LNCaP clone FGC (cell line): ENCODE results near the gene RIF1.

Experiments used
- DNase-seq: peaks from one replicate; pipeline ENCODE4 v3.0.0-alpha.2; 2011; ENCODE audit warnings: low read depth
- H3K4me3 ChIP-seq: 2 replicates; pipeline ENCODE4 v1.5.1; 2011; ENCODE audit warnings: mild to moderate bottlenecking, low read depth, low read length, control low read depth
- TF ChIP-seq, protein P1 (sequence below): IDR thresholded peaks from 2 replicates; pipeline ENCODE4 v1.5.1; 2012; ENCODE audit warnings: mild to moderate bottlenecking; ENCODE audit not compliant: control insufficient read depth, insufficient read depth; ENCODE audit errors: extremely low read depth

The RIF1 gene

DNA sequence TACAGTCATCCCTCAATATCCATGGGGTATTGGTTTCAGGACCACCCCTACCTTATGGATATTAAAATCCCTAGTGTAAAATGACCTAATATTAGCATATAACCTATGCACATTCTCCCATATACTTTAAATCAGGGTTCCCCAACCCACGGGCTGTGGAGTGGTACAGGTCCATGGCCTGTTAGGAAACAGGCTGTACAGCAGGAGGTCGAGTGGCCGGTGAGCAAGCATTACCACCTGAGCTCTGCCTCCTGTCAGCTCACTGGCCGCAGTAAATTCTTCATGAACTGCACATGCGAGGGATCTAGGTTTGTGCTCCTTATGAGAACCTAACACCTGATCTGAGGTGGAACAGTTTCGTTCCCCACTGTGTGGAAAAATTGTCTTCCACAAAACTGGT, 73.8 kb downstream of the RIF1 start:
- no peak for DNase-seq
- TF ChIP-seq, protein P1, sequence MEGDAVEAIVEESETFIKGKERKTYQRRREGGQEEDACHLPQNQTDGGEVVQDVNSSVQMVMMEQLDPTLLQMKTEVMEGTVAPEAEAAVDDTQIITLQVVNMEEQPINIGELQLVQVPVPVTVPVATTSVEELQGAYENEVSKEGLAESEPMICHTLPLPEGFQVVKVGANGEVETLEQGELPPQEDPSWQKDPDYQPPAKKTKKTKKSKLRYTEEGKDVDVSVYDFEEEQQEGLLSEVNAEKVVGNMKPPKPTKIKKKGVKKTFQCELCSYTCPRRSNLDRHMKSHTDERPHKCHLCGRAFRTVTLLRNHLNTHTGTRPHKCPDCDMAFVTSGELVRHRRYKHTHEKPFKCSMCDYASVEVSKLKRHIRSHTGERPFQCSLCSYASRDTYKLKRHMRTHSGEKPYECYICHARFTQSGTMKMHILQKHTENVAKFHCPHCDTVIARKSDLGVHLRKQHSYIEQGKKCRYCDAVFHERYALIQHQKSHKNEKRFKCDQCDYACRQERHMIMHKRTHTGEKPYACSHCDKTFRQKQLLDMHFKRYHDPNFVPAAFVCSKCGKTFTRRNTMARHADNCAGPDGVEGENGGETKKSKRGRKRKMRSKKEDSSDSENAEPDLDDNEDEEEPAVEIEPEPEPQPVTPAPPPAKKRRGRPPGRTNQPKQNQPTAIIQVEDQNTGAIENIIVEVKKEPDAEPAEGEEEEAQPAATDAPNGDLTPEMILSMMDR, result no peak
- H3K4me3 ChIP-seq, result no peak overlapping the region

GRCh38 chr2:151484100-151484499, 74.4 kb downstream of the RIF1 start:
- TF ChIP-seq, protein P1, result no peak
- no peak overlapping the region for H3K4me3 ChIP-seq
- no peak for DNase-seq

DNA sequence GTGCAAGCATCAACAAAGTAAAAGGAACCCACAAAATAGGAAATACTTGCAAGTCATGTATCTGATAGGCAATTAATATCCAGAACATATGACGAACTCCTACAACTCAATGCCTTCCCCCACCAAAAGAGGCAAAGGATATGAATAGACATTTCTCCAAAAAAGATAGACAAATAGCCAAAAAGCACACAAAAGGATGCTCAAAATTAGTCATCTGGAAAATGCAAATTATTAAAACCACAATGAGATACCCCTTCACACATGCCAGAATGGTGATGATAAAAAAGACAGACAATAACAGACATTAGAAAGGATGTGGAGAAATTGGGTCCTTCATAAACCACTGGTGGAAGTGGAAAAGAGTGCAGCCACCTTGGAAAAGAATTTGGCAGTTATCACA, 76.4 kb downstream of the RIF1 start:
- TF ChIP-seq, protein P1, result no peak
- no peak for DNase-seq
- no peak overlapping the region for H3K4me3 ChIP-seq

DNA sequence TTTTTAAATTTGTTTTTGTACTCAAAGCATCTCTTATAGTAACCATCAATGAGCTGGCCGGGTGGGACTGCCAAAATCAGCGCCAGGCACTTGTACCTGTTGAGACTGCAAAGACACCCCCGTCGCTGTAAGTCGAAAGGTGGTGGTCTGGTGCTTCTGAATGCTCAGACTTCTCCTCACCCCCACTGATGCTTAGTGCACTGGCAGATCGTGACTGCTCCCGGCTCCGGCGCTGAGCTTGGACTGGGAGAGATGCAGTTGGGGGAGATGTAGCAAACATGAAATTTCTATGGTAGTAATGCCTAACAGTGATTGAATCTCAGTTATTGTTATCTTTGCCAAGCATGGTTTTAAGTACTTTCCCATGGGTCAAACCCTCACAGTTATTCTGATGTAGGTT, 80.6 kb downstream of the RIF1 start:
- TF ChIP-seq, protein P1, result no peak
- DNase-seq, result no peak
- no peak overlapping the region for H3K4me3 ChIP-seq

- no peak for DNase-seq
- H3K4me3 ChIP-seq, result no peak overlapping the region
- TF ChIP-seq, protein P1, result no peak
Measured at GRCh38 chr2:151491496-151491895, 81.8 kb downstream of the RIF1 start.

- H3K4me3 ChIP-seq, result no peak overlapping the region
- TF ChIP-seq, protein P1, result no peak
- no peak for DNase-seq
Measured at GRCh38 chr2:151498178-151498577, 88.5 kb downstream of the RIF1 start.

DNA sequence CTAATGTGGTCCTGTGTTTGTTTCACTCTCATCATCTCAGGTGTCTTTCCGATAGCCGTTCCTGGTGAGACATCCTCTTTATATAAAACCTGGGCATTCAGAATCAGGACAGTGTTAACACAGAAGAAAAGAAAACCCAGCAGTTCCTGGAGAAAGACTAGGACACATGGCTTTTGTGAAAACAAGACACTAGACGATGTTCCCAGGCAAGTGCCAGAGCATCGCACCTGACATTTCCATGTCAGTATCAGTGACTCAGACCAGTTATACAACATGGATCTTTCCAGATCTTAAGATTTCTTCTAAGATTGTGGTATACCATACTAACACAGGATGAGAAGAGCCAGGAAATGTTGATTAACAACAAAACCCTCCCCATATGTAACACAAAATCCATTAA, 96.5 kb downstream of the RIF1 start:
- TF ChIP-seq, protein P1, result no peak
- H3K4me3 ChIP-seq, result no peak overlapping the region
- DNase-seq, result no peak
